HG02938 (cell line): Measurements from ENCODE around the gene C1R.

ENCODE experiments used
- ATAC-seq: cut with Tn5 transposase; IDR thresholded peaks from one replicate; pipeline ENCODE4 v1.9.1; 2021; ENCODE audit warnings: mild to moderate bottlenecking, moderate library complexity; ENCODE audit not compliant: unreplicated experiment

The C1R gene

GRCh38 chr12:7100239-7100638, 8.0 kb upstream of the C1R start:
- no peak for ATAC-seq

GRCh38 chr12:7099290-7099996, 7.2 kb upstream of the C1R start:
- no peak for ATAC-seq

GRCh38 chr12:7096979-7097378, 4.7 kb upstream of the C1R start:
- ATAC-seq = no peak

- ATAC-seq = no peak
Measured at GRCh38 chr12:7096006-7096932, 4.0 kb upstream of the C1R start.

- no peak for ATAC-seq
Measured at GRCh38 chr12:7093892-7094291, 1.6 kb upstream of the C1R start.

GRCh38 chr12:7093486-7093885, 1.2 kb upstream of the C1R start:
- ATAC-seq = no peak

- no peak for ATAC-seq
Measured at GRCh38 chr12:7092986-7093460, 778 bp upstream of the C1R start.

- no peak for ATAC-seq
Measured at GRCh38 chr12:7091660-7092228, 501 bp downstream of the C1R start.

GRCh38 chr12:7091171-7091570, 1.1 kb downstream of the C1R start:
- ATAC-seq = no peak

GRCh38 chr12:7090222-7090998, 1.8 kb downstream of the C1R start:
- ATAC-seq = no peak

- no peak for ATAC-seq
Measured at GRCh38 chr12:7089196-7089871, 2.9 kb downstream of the C1R start.

- no peak for ATAC-seq
Measured at GRCh38 chr12:7083125-7083524, 9.1 kb downstream of the C1R start.

- ATAC-seq = no peak
Measured at GRCh38 chr12:7081037-7081436, 11.2 kb downstream of the C1R start.

GRCh38 chr12:7079826-7080125, 12.5 kb downstream of the C1R start:
- no peak for ATAC-seq

- ATAC-seq = no peak
Measured at GRCh38 chr12:7078163-7078562, 14.1 kb downstream of the C1R start.

GRCh38 chr12:7076493-7076892, 15.8 kb downstream of the C1R start:
- ATAC-seq = no peak

GRCh38 chr12:7075939-7076338, 16.3 kb downstream of the C1R start:
- no peak for ATAC-seq

- no peak for ATAC-seq
Measured at GRCh38 chr12:7075518-7075917, 16.7 kb downstream of the C1R start.

- ATAC-seq = no peak
Measured at GRCh38 chr12:7073946-7074345, 18.3 kb downstream of the C1R start.

GRCh38 chr12:7072554-7072953, 19.7 kb downstream of the C1R start:
- ATAC-seq = no peak

- no peak for ATAC-seq
Measured at GRCh38 chr12:7072035-7072434, 20.2 kb downstream of the C1R start.
